GM12878 (cell line): ENCODE results near the gene ERC2. TPM values are rescaled to one million over a fixed set of nuclear protein-coding genes. Genes with fewer than 3 reads are reported as not detected.

Experiments used
- ATAC-seq: fragments of 200-7000 bp; cut with Tn5 transposase; 3 replicates; pipeline ENCODE4 v1.9.1; 2020; ENCODE audit warnings: mild to moderate bottlenecking, moderate library complexity
- BruUV-seq: library from RNA; stranded (reverse); fragments of 400-500 nt; replicated peaks from 2 replicates; lab custom pipeline; 2021; lab: Mats Ljungman, UMichigan
- CTCF ChIA-PET: fragments of 300-600 bp; sonication (Branson Sonifier 250); formaldehyde crosslinking; extraction: SDS; loops from one replicate; lab custom pipeline; 2021; ENCODE audit warnings: inconsistent platforms; lab: Yijun Ruan, JAX
- POLR2A ChIA-PET: fragments of 350-600 bp; formaldehyde crosslinking; extraction: SDS; loops from one replicate; lab custom pipeline; 2021; ENCODE audit warnings: inconsistent platforms; lab: Charles Lee
- RAD21 ChIA-PET: fragments of 300-600 bp; sonication (Branson Sonifier 250); formaldehyde crosslinking; loops from one replicate; lab custom pipeline; 2023; ENCODE audit warnings: antibody characterized with exemption; ENCODE audit not compliant: unreplicated experiment; lab: Charles Lee
- SMC1A ChIA-PET: fragments of 300-600 bp; sonication (Branson Sonifier 250); formaldehyde crosslinking; loops from one replicate; lab custom pipeline; 2023; ENCODE audit not compliant: unreplicated experiment, uncharacterized antibody; lab: Charles Lee
- DNase-seq: peaks from one replicate; pipeline ENCODE4 v3.0.0-alpha.2; 2011; ENCODE audit warnings: low read depth, low spot score
- FAIRE-seq: peaks from 3 replicates; lab custom pipeline; 2011; peaks lifted over from hg19 to GRCh38; lab: Jason Lieb, UNC
- H2AFZ ChIP-seq: 2 replicates; pipeline ENCODE4 v1.6.0; 2011; ENCODE audit warnings: low read depth, low read length, control low read depth; ENCODE audit not compliant: control insufficient read depth
- H3K27ac ChIP-seq: 2 replicates; pipeline ENCODE4 v1.5.1; 2011; ENCODE audit warnings: control low read depth; ENCODE audit not compliant: control insufficient read depth, insufficient read depth
- H3K27me3 ChIP-seq, 2 experiments: replicated peaks in 1 of 2; 2 replicates each; pipeline versions ENCODE4 v1.6.0 to v1.6.1; 2011; ENCODE audit warnings: low read length in 1 of 2; ENCODE audit not compliant: control insufficient read depth in 2 of 2, insufficient read depth in 2 of 2
- H3K36me3 ChIP-seq, 2 experiments: 2 replicates each; pipeline ENCODE4 v1.5.1; 2011; ENCODE audit warnings: low read length in 1 of 2; ENCODE audit not compliant: control insufficient read depth in 2 of 2, insufficient read depth in 2 of 2
- H3K4me1 ChIP-seq: 2 replicates; pipeline ENCODE4 v1.6.1; 2011; ENCODE audit warnings: mild to moderate bottlenecking, low read length, moderate library complexity, mixed read lengths; ENCODE audit not compliant: control insufficient read depth, insufficient read depth
- H3K4me2 ChIP-seq: 2 replicates; pipeline ENCODE4 v1.6.0; 2011; ENCODE audit warnings: control low read depth; ENCODE audit not compliant: control insufficient read depth, insufficient read depth
- H3K4me3 ChIP-seq: fragments of 200-600 bp; sonication (generic); 2 replicates; pipeline ENCODE4 v1.5.1; 2016
- H3K79me2 ChIP-seq: 2 replicates; pipeline ENCODE4 v1.6.0; 2011; ENCODE audit warnings: low read length; ENCODE audit not compliant: control insufficient read depth, insufficient read depth
- H3K9ac ChIP-seq: 2 replicates; pipeline ENCODE4 v1.8.0; 2011; ENCODE audit warnings: low read length, control low read depth, mixed read lengths; ENCODE audit not compliant: control insufficient read depth, insufficient read depth
- H3K9me3 ChIP-seq: replicated peaks from 3 replicates; pipeline ENCODE4 v1.5.1; 2011; ENCODE audit warnings: mild to moderate bottlenecking, low read length; ENCODE audit not compliant: control insufficient read depth, insufficient read depth
- H4K20me1 ChIP-seq: 2 replicates; pipeline ENCODE4 v1.6.0; 2011; ENCODE audit not compliant: control insufficient read depth, insufficient read depth
- CREB1 ChIP-seq: IDR thresholded peaks from 2 replicates; pipeline ENCODE4 v1.6.1; 2012; ENCODE audit warnings: low read depth, mild to moderate bottlenecking, inconsistent platforms
- E2F8 ChIP-seq: fragments of 450-650 bp; IDR thresholded peaks from 2 replicates; pipeline ENCODE4 v1.6.1; 2018; ENCODE audit warnings: mild to moderate bottlenecking, low read depth, moderate library complexity; ENCODE audit not compliant: partially characterized antibody
- JUNB ChIP-seq: IDR thresholded peaks from 2 replicates; pipeline ENCODE4 v1.6.1; 2016; ENCODE audit warnings: antibody characterized with exemption, mild to moderate bottlenecking
- RAD21 ChIP-seq: IDR thresholded peaks from 2 replicates; pipeline ENCODE4 v1.6.1; 2011; ENCODE audit warnings: mild to moderate bottlenecking, low read depth, low read length, moderate library complexity; ENCODE audit not compliant: insufficient read depth
- SRF ChIP-seq, 2 experiments: IDR thresholded peaks; 2 replicates each; pipeline ENCODE4 v1.6.1; 2011; ENCODE audit warnings: low read depth in 2 of 2, low read length in 2 of 2, mild to moderate bottlenecking in 1 of 2, moderate library complexity in 1 of 2
- USF2 ChIP-seq: IDR thresholded peaks from 2 replicates; pipeline ENCODE4 v1.6.1; 2011; ENCODE audit warnings: low read depth, low read length, improper control_type of control experiment, borderline replicate concordance
- WRNIP1 ChIP-seq: IDR thresholded peaks from 2 replicates; pipeline ENCODE4 v1.6.1; 2011; ENCODE audit warnings: low read depth, low read length, improper control_type of control experiment, borderline replicate concordance
- ZNF274 ChIP-seq: IDR thresholded peaks from one replicate; pipeline ENCODE4 v1.8.0; 2011; ENCODE audit not compliant: insufficient read length, insufficient read depth
- WGBS: methylation state at CpG from one replicate; pipeline ENCODE4 v1.1.6; 2016; ENCODE audit warnings: low lambda C conversion rate; ENCODE audit not compliant: insufficient replicate concordance, insufficient coverage; ENCODE audit errors: missing lambda C conversion rate; 5-methylcytosine and 5-hydroxymethylcytosine counted together
- in situ Hi-C: fragments of 300-500 bp; cut with MboI; formaldehyde crosslinking; loops from 9 replicates; pipeline ENCODE4 v1.14.3; 2018; ENCODE audit warnings: mixed read lengths
- intact Hi-C: fragments of 100-400 bp; cut with micrococcal nuclease; formaldehyde crosslinking; loops from one replicate; pipeline ENCODE4 v1.14.2; 2022; ENCODE audit not compliant: unreplicated experiment
- polyA plus RNA-seq, 11 experiments: library from polyadenylated mRNA; depleted of rRNA in 4 of 11; unstranded in 6 of 11; stranded (reverse) in 5 of 11; fragments of >200 nt; fragmentation: Nextera tagmentation in 4 of 11; fragmentation: Illumina TruSeq in 1 of 11; extraction: Ambion mirVana in 4 of 11; extraction: Trizol in 1 of 11; gene quantifications; 1 replicate in 1 of 11; 2 replicates in 10 of 11; pipeline versions ENCODE4 v1.2.1 to v1.2.3, GENCODE V29; 2011 to 2016; ENCODE audit warnings: inconsistent platforms in 2 of 11, missing spikeins in 2 of 11, low read depth in 1 of 11
- total RNA-seq, 4 experiments: library from RNA; depleted of rRNA in 3 of 4; stranded (reverse); fragments of >200 nt in 3 of 4; fragmentation: Illumina TruSeq in 1 of 4; extraction: Trizol in 1 of 4; gene quantifications; 2 replicates each; pipeline versions ENCODE4 v1.2.1 to v1.2.3, GENCODE V29; 2013 to 2021
- TF ChIP-seq, protein P1 (sequence below), 3 experiments: IDR thresholded peaks in 2 of 3; conservative IDR thresholded peaks in 1 of 3; 2 replicates each; pipeline ENCODE4 v1.5.1; 2011; ENCODE audit warnings: low read depth in 3 of 3, low read length in 3 of 3, mild to moderate bottlenecking in 3 of 3, control low read depth in 2 of 3, moderate library complexity in 2 of 3, inconsistent platforms in 1 of 3, mixed read lengths in 1 of 3; ENCODE audit not compliant: control insufficient read depth in 2 of 3, insufficient read depth in 1 of 3; ENCODE audit errors: extremely low read depth in 1 of 3

The ERC2 gene
- total and polyA plus RNA-seq, 10 of the 15 experiments (the other 5 are each of a cell fraction or from before 2014, with no cell fraction given) = 0.06 to 1.4 (median 0.12) TPM; not detected in 3

- TF ChIP-seq USF2 (no peak), WRNIP1 (no peak), E2F8 (no peak), JUNB (no peak), ZNF274 (no peak), SRF (IDR thresholded peaks at IDR 0.05; ENCODE audit: low read depth in 2 of 2, low read length in 2 of 2) (no peak), CREB1 (no peak)
Measured at GRCh38 chr3:55899887-55900286, 568.4 kb downstream of the ERC2 start (continued).

- RAD21 ChIA-PET = interaction anchor here (1.3 kb wide), 1 partner anchor 410 kb away, joined by 3 read pairs; no protein-coding TSS in a partner anchor
- H4K20me1 ChIP-seq = no peaks in the 10 kb centered on the region
- BruUV-seq = no TSS peak
- FAIRE-seq (no peak), ATAC-seq (no peak), DNase-seq (no peak)
- no peaks in the 10 kb centered on the region for H3K36me3 ChIP-seq
- no peak overlapping the region for H2AFZ ChIP-seq
- H3K27me3 ChIP-seq = no peaks in the 10 kb centered on the region
- intact Hi-C loops = loop anchor here (5.0 kb wide), 1 partner anchor 410 kb away; the partner anchor contains the start of gene WNT5A
- in situ Hi-C loops = no loop called here
- POLR2A ChIA-PET = no interaction called here
- no peaks in the 10 kb centered on the region for H3K4me1 ChIP-seq
- no peak overlapping the region for H3K4me2 ChIP-seq
- no peaks in the 10 kb centered on the region for H3K79me2 ChIP-seq
- SMC1A ChIA-PET = no interaction called here
- H3K27ac ChIP-seq = no peak overlapping the region
- no peak overlapping the region for H3K4me3 ChIP-seq
- peak; percentile 31; the same call in 1 of the 2 replicates for TF ChIP-seq RAD21
- TF ChIP-seq, protein P1, sequence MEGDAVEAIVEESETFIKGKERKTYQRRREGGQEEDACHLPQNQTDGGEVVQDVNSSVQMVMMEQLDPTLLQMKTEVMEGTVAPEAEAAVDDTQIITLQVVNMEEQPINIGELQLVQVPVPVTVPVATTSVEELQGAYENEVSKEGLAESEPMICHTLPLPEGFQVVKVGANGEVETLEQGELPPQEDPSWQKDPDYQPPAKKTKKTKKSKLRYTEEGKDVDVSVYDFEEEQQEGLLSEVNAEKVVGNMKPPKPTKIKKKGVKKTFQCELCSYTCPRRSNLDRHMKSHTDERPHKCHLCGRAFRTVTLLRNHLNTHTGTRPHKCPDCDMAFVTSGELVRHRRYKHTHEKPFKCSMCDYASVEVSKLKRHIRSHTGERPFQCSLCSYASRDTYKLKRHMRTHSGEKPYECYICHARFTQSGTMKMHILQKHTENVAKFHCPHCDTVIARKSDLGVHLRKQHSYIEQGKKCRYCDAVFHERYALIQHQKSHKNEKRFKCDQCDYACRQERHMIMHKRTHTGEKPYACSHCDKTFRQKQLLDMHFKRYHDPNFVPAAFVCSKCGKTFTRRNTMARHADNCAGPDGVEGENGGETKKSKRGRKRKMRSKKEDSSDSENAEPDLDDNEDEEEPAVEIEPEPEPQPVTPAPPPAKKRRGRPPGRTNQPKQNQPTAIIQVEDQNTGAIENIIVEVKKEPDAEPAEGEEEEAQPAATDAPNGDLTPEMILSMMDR (IDR thresholded peaks at IDR 0.05 in 2 of 3, conservative IDR thresholded peaks at IDR 0.05 in 1 of 3; ENCODE audit: control insufficient read depth in 2 of 3, extremely low read depth in 1 of 3, insufficient read depth in 1 of 3, low read depth in 3 of 3, low read length in 3 of 3) = peak in 2 of 3 experiments; percentile 11 to 19; a peak in 2 of 6 replicates
- TF ChIP-seq WRNIP1 = no peak
- TF ChIP-seq, all 136 proteins: peak for 2
- CTCF ChIA-PET = no interaction called here
- H3K9ac ChIP-seq = no peak overlapping the region
- WGBS = 39% methylated on average over 4 of the region's 4 CpGs
- no peaks in the 10 kb centered on the region for H3K9me3 ChIP-seq
Measured at GRCh38 chr3:55897573-55898224, 570.6 kb downstream of the ERC2 start.
